ENCODE data around the gene CACYBP.

- TF ChIP-seq CTCF (IDR thresholded peaks at IDR 0.05; ENCODE audit: poor library complexity, severe bottlenecking) (no peak), EP300 (conservative IDR thresholded peaks at IDR 0.05; ENCODE audit: poor library complexity, severe bottlenecking) (no peak), EZH2 (IDR thresholded peaks at IDR 0.05; ENCODE audit: borderline replicate concordance, insufficient read depth, low read length, poor library complexity, severe bottlenecking) (no peak), SMC3 (conservative IDR thresholded peaks at IDR 0.05; ENCODE audit: poor library complexity) (no peak)
Measured at GRCh38 chr1:175045097-175045496, 45.4 kb downstream of the CACYBP start.

Data from neural cell (in vitro differentiated cells).